Adrenal gland (tissue), 12 donors: Measurements from ENCODE around the gene NBEAL2. TPM values are rescaled to one million over a fixed set of nuclear protein-coding genes. Genes with fewer than 3 reads are reported as not detected.
A peak's percentile ranks its signal among the peaks of the same experiment; 100 is the strongest.

Experiments
- DNase-seq, 7 donors: peaks; one replicate each; pipeline ENCODE4 v3.0.0-alpha.2; 2019 to 2020
- H3K27ac ChIP-seq, 5 donors: fragments of 200-600 bp; sonication (generic) in 4 of 5; 1 replicate in 3 of 5; 2 replicates in 2 of 5; pipeline versions ENCODE4 v1.5.1 to v1.8.0; 2016 to 2020; ENCODE audit warnings: mild to moderate bottlenecking in 1 of 5
- H3K27me3 ChIP-seq: fragments of 200-600 bp; 2 replicates; pipeline ENCODE4 v1.8.0; 2021
- H3K36me3 ChIP-seq, 2 donors: fragments of 200-600 bp; replicated peaks in 1 of 2; 1 replicate in 1 of 2; 2 replicates in 1 of 2; pipeline versions ENCODE4 v1.5.1 to v1.8.0; 2018 to 2022
- H3K4me1 ChIP-seq, 2 donors: fragments of 200-600 bp; replicated peaks in 1 of 2; 1 replicate in 1 of 2; 2 replicates in 1 of 2; pipeline versions ENCODE4 v1.5.1 to v1.8.0; 2018 to 2021
- H3K4me3 ChIP-seq, 4 donors: fragments of 200-600 bp; sonication (generic) in 3 of 4; one replicate each; pipeline ENCODE4 v1.5.1; 2016 to 2018
- H3K9me3 ChIP-seq, 3 donors: fragments of 200-600 bp; sonication (generic) in 1 of 3; replicated peaks in 1 of 3; 1 replicate in 2 of 3; 2 replicates in 1 of 3; pipeline versions ENCODE4 v1.5.1 to v1.8.0; 2016 to 2021
- CTCF ChIP-seq, 6 experiments: fragments of 450-650 bp in 4 of 6; fragments of 200-600 bp in 2 of 6; sonication (generic) in 1 of 6; IDR thresholded peaks; 1 replicate in 5 of 6; 2 replicates in 1 of 6; pipeline versions ENCODE4 v1.5.1 to v1.8.0; 2016 to 2021; ENCODE audit warnings: antibody characterized with exemption in 6 of 6, mild to moderate bottlenecking in 2 of 6, moderate library complexity in 1 of 6
- POLR2A ChIP-seq, 2 donors: fragments of 450-650 bp; IDR thresholded peaks; one replicate each; pipeline ENCODE4 v1.6.1; 2017; ENCODE audit warnings: antibody characterized with exemption in 2 of 2, mild to moderate bottlenecking in 2 of 2, moderate library complexity in 1 of 2
- WGBS, 4 donors: extraction: QIAGEN DNeasy Blood & Tissue Kit in 2 of 4; methylation state at CpG; one replicate each; pipeline versions ENCODE4 v1.1.5 to v1.1.7; 2013 to 2017; 5-methylcytosine and 5-hydroxymethylcytosine counted together
- intact Hi-C, 2 donors: fragments of 100-400 bp; cut with DNase I; formaldehyde crosslinking; loops; one replicate each; pipeline versions ENCODE4 v1.14.1 to v1.15.0; 2022 to 2023
- polyA plus RNA-seq, 3 donors: library from polyadenylated mRNA; stranded (reverse); fragments of 200-250 nt in 2 of 3; fragments of 350-450 nt in 1 of 3; fragmentation: Illumina TruSeq in 1 of 3; extraction: RNeasy Lipid Tissue Mini Kit (QIAGEN cat#74804) in 1 of 3; gene quantifications; one replicate each; pipeline ENCODE4 v1.2.3, GENCODE V29; 2013 to 2014
- total RNA-seq, 9 donors: library from RNA; depleted of rRNA in 4 of 9; stranded (reverse); fragments of >200 nt in 4 of 9; fragments of 120-200 nt in 1 of 9; fragmentation: NEBNext Ultra II Directional in 1 of 9; extraction: Animal tissue kit (Norgen Biotek cat#: 25700) in 1 of 9; gene quantifications; one replicate each; pipeline versions ENCODE4 v1.1.0 to v1.2.4, GENCODE V29; 2013 to 2023
- donor health status: healthy with polysubstance abuse.
- donor health status: Bipolar disorder and iron deficiency.
- donor health status: DM: yes; HTN: yes; CAD: no.
- donor health status: DM: no; HTN: no; CAD: no.
- donor health status: DM: no; HTN: no; CAD: no.
- donor health status: DM: yes; HTN: yes; CAD: no.

NBEAL2 gene
- total and polyA plus RNA-seq, 12 donors = 7.3 to 154 (median 29.0) TPM

- no peak for DNase-seq
- Histone ChIP-seq H3K36me3 (peaks cover 0 to 13% of the 10 kb centered on the region in 2 donors), H3K4me1 (peaks cover 0 to 8% of the 10 kb centered on the region in 2 donors), H3K27ac (no peak overlapping the region), H3K9me3 (no peaks in the 10 kb centered on the region), H3K27me3 (no peaks in the 10 kb centered on the region), H3K4me3 (no peak overlapping the region)
- 69 to 87% (median 76%) methylated on average over 7 to 12 of the region's 12 CpGs for WGBS, 4 donors
- intact Hi-C loops = loop anchor here (5.0 to 10.0 kb wide), 2 partner anchors 75 to 292 kb away; partner anchors contain the start of gene TMIE (in 1 of the 2)
- TF ChIP-seq POLR2A (IDR thresholded peaks at IDR 0.05) (no peak), CTCF (IDR thresholded peaks at IDR 0.05) (no peak)
These were observed 17.4 kb downstream of the NBEAL2 start for GRCh38 chr3:46996689-46997452.

GRCh38 chr3:46997453-46998091, 18.1 kb downstream of the NBEAL2 start:
- Histone ChIP-seq H3K27me3 (no peaks in the 10 kb centered on the region), H3K9me3 (no peaks in the 10 kb centered on the region), H3K36me3 (peaks cover 0 to 20% of the 10 kb centered on the region in 2 donors), H3K27ac (no peak overlapping the region), H3K4me3 (no peak overlapping the region), H3K4me1 (peaks cover 0 to 8% of the 10 kb centered on the region in 2 donors)
- DNase-seq = no peak
- 60 to 76% (median 68%) methylated on average over 8 to 13 of the region's 13 CpGs for WGBS, 4 donors
- TF ChIP-seq POLR2A (IDR thresholded peaks at IDR 0.05) (no peak), CTCF (IDR thresholded peaks at IDR 0.05) (no peak)
- intact Hi-C loops = loop anchor here (5.0 to 10.0 kb wide), 2 partner anchors 75 to 293 kb away; partner anchors contain the start of gene TMIE (in 1 of the 2)

GRCh38 chr3:46998121-46998851, 18.8 kb downstream of the NBEAL2 start:
- TF ChIP-seq CTCF (IDR thresholded peaks at IDR 0.05) (peak; percentile 83 to 93 (median 90)), POLR2A (IDR thresholded peaks at IDR 0.05) (no peak)
- WGBS, 4 donors = 61 to 98% (median 62%) methylated on average over 7 to 27 of the region's 27 CpGs
- no peak overlapping the region for H3K4me3 ChIP-seq
- H3K4me1 ChIP-seq = peaks cover 0 to 8% of the 10 kb centered on the region in 2 donors
- no peak overlapping the region for H3K27ac ChIP-seq
- peak; percentile 84 to 93 (median 89) for DNase-seq
- H3K27me3 ChIP-seq = no peaks in the 10 kb centered on the region
- H3K36me3 ChIP-seq = peaks cover 0 to 26% of the 10 kb centered on the region in 2 donors
- no peaks in the 10 kb centered on the region for H3K9me3 ChIP-seq
- intact Hi-C loops = loop anchor here (5.0 to 10.0 kb wide), 2 partner anchors 76 to 293 kb away; partner anchors contain the start of gene TMIE (in 1 of the 2)
